ENCODE measurements around the gene RPH3AL.

DNA sequence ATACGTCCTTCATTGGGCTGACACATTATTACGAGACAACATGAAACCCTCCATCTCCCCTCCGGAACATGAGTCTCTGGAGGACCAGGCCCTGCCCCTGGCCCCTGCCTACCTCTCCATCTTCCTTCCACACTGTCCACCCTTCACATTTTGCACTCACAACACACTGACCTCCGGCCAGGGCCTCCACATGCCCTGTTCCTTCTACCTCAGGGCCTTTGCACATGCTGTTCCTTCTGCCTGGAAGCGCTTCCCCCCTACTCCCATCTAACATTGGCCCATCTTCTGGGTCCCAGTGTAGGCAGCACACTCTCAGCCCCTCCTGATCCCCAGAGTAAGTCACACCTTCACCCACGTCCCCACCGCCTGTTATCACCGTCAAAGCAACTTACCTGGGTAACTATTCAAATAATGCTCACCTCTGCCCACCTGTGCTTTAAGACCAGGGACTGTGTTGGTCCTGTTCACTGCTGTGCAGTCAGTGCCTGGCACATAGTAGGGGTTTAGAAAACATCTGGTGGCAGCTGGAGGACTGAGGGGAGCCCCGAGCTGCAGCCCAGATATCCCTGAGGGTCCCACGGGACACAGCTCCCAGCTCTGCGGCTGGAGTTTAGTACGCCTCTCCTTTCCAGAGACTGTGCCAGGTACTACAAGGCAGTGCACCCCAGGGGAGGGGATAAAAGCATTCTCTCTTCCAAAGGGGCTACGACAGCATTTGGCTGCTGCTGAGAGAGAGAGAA is 27.2 kb downstream of the RPH3AL start:
- TF ChIP-seq ZNF8 (CRISPR knock-in tag; IDR thresholded peaks at IDR 0.05) (no peak), ARNTL (CRISPR knock-in tag; IDR thresholded peaks at IDR 0.05; ENCODE audit: borderline replicate concordance, low read depth) (no peak), BACH2 (CRISPR knock-in tag; IDR thresholded peaks at IDR 0.05; ENCODE audit: borderline replicate concordance) (no peak), ESRRG (CRISPR knock-in tag; IDR thresholded peaks at IDR 0.05) (no peak), ZFP3 (CRISPR knock-in tag; IDR thresholded peaks at IDR 0.05) (no peak), RARB (CRISPR knock-in tag; IDR thresholded peaks at IDR 0.05) (no peak)
- TF ChIP-seq, protein P1, sequence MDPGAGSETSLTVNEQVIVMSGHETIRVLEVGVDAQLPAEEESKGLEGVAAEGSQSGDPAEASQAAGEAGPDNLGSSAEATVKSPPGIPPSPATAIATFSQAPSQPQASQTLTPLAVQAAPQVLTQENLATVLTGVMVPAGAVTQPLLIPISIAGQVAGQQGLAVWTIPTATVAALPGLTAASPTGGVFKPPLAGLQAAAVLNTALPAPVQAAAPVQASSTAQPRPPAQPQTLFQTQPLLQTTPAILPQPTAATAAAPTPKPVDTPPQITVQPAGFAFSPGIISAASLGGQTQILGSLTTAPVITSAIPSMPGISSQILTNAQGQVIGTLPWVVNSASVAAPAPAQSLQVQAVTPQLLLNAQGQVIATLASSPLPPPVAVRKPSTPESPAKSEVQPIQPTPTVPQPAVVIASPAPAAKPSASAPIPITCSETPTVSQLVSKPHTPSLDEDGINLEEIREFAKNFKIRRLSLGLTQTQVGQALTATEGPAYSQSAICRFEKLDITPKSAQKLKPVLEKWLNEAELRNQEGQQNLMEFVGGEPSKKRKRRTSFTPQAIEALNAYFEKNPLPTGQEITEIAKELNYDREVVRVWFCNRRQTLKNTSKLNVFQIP (CRISPR knock-in tag; IDR thresholded peaks at IDR 0.05; ENCODE audit: borderline replicate concordance, low read depth): no peak
- TF ChIP-seq, protein P2, sequence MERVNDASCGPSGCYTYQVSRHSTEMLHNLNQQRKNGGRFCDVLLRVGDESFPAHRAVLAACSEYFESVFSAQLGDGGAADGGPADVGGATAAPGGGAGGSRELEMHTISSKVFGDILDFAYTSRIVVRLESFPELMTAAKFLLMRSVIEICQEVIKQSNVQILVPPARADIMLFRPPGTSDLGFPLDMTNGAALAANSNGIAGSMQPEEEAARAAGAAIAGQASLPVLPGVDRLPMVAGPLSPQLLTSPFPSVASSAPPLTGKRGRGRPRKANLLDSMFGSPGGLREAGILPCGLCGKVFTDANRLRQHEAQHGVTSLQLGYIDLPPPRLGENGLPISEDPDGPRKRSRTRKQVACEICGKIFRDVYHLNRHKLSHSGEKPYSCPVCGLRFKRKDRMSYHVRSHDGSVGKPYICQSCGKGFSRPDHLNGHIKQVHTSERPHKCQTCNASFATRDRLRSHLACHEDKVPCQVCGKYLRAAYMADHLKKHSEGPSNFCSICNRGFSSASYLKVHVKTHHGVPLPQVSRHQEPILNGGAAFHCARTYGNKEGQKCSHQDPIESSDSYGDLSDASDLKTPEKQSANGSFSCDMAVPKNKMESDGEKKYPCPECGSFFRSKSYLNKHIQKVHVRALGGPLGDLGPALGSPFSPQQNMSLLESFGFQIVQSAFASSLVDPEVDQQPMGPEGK (CRISPR knock-in tag; IDR thresholded peaks at IDR 0.05; ENCODE audit: borderline replicate concordance): no peak
